Peyer's patch (tissue), 4 donors: ENCODE measurements around the gene MGRN1.

Experiments used
- POLR2A ChIP-seq, 2 donors: fragments of 450-650 bp; IDR thresholded peaks; one replicate each; pipeline ENCODE4 v1.5.1; 2017; ENCODE audit warnings: antibody characterized with exemption in 2 of 2, mild to moderate bottlenecking in 2 of 2, moderate library complexity in 2 of 2
- TF ChIP-seq, protein P1 (sequence below), 6 experiments: fragments of 450-650 bp in 4 of 6; fragments of 200-600 bp in 2 of 6; sonication (generic) in 1 of 6; IDR thresholded peaks; one replicate each; pipeline ENCODE4 v1.5.1; 2017 to 2019; ENCODE audit warnings: antibody characterized with exemption in 6 of 6, mild to moderate bottlenecking in 3 of 6, moderate library complexity in 1 of 6

DNA sequence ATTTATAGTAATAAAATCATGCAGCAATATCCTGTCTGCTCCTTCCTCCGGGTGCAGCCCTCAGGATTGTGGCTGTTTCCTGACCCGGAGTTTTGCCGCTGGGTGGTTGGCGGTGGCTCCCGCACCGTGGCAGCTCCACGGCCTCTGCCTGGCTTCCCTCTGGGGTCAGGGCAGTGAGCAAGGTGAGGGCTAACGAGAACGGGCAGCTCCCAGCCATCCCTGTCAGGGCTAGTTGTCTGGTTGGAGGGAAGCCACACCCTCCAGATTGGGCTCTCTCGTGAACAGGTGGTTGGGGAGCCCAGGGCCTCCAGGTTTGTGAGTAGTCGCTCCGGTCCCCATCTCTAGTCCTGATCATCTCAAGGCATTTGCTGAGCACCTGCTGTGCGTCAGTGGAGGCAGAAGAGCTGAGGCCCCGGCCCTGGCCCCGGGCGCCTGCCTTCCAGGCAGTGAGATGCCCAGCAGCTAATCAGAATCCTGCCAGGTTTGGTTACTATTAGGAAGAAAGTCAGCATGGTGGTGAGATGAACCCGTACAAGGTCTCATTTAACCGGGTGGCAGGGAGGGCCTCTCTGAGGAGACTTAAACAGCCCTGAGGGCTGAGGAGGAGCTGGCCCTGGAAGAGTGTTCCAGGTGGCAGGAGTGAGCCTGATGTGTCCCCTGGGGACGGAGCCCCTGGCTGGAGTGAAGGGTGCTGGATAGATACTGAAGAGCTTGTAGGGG is 66.5 kb downstream of the MGRN1 start:
- TF ChIP-seq, protein P1, sequence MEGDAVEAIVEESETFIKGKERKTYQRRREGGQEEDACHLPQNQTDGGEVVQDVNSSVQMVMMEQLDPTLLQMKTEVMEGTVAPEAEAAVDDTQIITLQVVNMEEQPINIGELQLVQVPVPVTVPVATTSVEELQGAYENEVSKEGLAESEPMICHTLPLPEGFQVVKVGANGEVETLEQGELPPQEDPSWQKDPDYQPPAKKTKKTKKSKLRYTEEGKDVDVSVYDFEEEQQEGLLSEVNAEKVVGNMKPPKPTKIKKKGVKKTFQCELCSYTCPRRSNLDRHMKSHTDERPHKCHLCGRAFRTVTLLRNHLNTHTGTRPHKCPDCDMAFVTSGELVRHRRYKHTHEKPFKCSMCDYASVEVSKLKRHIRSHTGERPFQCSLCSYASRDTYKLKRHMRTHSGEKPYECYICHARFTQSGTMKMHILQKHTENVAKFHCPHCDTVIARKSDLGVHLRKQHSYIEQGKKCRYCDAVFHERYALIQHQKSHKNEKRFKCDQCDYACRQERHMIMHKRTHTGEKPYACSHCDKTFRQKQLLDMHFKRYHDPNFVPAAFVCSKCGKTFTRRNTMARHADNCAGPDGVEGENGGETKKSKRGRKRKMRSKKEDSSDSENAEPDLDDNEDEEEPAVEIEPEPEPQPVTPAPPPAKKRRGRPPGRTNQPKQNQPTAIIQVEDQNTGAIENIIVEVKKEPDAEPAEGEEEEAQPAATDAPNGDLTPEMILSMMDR (IDR thresholded peaks at IDR 0.05), result no peak
- TF ChIP-seq POLR2A (IDR thresholded peaks at IDR 0.05), result no peak
